Activated CD8-positive, alpha-beta memory T cell treated with anti-CD3 and anti-CD28 coated beads for 48 hours (primary cell): ENCODE data around the gene TMEM185B.
A peak's percentile ranks its signal among the peaks of the same experiment; 100 is the strongest.
"Not testable (repeated sequence)": the region's sequence is repeated elsewhere in the genome, so short reads cannot be mapped to it uniquely, and the experiment has no call there.

Experiments used
- DNase-seq, 3 experiments: peaks; one replicate each; pipeline ENCODE4 v3.0.0-alpha.2; 2020; ENCODE audit warnings: low read depth in 2 of 3, low spot score in 2 of 3

Gene TMEM185B

DNA sequence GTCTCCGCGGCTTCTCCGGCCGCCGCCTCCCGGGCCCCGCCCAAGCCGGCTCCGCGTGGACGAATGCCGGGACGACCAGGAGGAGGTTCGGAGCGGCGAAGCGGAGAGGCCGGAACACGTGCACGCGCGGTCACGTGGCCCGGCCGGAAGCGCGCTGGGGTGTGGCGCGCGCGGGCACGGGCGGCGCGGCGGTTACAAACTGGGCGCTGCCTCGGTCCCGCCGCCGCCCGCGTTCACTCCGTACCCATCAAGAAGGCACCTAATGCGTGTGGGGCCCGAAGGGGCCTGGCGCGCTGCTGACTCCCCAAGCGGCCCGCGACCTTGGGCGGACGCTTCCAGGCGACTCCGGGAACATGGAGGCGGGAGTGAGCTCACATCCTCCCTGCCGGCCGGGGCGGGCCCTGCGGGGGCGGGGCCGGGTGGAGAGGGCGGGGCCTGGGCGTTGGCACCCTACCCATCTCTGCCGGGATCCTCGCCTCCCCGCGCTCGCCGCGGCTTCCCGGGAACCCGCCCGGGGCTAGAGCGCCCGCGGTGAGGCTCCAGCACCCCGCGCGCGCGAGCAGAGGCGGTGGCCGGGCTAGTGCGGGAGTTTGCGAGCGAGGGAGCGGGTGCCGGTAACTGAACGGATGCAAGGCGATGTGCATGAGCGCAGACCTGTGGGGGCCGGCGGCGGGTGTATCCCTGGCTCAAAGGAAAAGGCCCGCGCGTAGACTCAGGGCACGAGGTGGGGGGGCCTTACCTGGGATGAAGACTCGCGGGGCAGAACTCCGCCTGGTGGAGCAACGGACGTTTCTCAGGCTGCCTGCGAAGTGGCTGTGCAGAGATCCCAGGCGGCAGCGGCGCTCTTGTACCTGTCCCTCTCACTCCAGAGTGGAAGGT is at the start of gene TMEM185B:
Gene TMEM185B, minus strand, starts transcription at position 367 of the 879 bp plus-strand sequence. CDS start 424 bp downstream, outside the sequence.
- peak; percentile 72 to 91 (median 75) for DNase-seq

- DNase-seq, result no peak
Measured at GRCh38 chr2:120271711-120272379, 48.6 kb upstream of the TMEM185B start.

- no peak for DNase-seq
Measured at GRCh38 chr2:120269816-120270215, 46.6 kb upstream of the TMEM185B start.

DNA sequence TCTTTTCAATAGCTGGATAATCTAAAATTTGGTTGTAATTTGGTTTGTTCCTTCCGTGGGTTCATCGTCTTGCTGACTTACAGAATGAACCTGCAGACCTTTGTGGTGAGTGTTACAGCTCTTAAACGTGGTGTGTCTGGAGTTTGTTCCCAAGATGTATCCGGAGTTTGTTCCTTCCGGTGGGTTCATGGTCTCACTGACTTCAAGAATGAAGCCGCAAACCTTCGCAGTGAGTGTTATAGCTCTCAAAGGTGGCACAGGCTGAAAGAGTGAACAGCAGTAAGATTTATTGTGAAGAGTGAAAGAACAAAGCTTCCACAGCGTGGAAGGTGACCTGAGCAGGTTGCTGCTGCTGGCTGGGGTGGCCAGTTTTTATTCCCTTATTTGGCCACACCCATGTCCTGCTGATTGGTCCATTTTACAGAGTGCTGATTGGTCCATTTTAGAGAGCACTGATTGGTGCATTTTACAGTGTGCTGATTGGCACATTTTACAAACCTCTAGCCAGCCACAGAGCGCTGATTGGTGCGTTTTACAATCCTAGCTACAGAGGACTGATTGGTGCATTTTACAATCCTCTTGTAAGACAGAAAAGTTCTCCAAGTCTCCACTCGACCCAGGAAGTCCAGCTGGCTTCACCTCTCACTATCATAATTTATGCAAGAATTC is 46.0 kb upstream of the TMEM185B start:
- no peak for DNase-seq

DNA sequence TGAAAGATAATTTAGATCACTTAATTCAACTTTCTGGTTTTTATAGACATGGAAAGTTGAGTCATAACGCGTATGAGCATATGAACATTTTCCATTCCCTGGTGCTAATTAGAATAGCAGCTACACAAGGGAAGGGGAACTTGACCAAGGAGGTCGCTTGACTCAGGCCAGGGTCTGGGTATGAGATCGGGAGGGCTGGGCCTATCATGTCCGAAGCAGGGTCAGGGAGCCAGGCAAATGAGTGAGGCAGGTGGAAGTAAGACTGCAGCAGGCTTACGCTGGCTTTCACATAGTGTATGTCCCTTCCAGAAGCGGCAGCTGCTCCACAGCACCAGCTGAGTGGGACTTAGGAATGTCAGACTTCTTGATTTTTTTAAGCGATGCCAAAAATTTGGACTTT is 44.1 kb upstream of the TMEM185B start:
- no peak for DNase-seq

DNA sequence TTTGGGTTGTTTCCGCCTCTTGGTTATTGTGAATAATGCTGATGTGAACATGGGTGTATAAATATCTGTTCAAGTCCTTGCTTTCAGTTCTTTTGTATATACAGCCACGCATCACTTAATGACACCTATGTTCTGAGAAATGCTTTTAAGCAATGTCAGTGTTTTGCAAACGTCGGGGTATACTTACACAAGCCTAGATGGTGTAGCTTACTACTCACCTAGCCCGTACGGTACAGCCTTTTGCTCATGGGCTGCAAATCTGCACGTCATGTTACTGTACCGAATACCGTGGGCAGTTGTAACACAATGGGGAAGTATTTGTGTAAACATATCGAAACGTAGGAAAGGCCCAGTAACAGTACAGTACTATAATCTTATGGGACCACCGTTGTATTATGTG is 41.8 kb upstream of the TMEM185B start:
- DNase-seq, result no peak

DNA sequence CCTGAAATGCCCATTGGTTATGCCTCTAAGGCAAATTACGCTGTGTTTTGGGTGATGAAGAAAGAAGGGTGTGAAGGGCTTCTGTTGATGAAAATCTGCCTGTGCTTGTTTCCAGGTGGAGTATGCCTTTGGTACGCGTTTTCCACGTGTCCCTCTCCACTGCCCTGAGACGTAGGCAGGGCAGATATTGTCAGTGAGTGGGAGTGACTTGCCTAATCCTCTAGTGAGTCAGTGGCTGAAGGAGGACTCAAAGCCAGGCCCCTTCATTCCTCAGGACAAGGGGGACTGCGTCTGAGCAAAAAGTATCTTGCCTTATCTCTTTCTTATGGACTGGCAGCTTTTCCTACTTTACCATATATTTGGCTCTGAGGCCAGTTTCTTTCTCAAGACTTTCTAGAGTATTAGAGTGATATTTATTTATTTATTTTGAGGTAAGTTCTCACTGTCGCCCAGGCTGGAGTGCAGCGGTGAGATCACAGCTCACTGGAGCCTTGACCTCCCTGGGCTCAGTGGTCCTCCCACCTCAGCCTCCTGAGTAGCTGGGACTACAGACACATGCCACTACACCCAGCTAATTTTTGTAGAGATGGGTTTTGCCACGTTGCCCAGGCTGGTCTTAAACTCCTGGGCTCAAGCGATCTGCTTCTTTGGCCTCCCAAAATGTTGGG is 39.7 kb upstream of the TMEM185B start:
- no peak for DNase-seq

DNA sequence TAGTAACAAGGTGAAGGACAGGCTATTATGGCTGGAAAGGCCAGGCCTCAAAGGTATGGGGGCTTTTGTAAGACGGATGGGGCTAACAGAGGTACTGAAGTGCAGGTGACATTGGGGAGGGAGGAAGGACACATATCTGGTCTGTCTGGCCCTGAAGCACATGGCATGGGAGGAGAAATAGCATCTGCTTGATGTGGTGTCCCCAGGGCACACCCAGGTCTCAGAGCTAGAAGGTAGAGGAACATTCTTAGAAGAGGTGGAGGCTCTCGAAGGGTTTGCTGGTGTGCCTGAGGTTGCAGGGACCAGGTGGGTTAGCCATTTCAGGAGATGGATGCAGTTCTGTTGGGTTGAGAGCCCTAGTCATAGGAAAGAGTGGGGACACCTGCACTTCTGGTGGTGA is 39.0 kb upstream of the TMEM185B start:
- DNase-seq, result no peak

GRCh38 chr2:120261387-120262006 is 38.3 kb upstream of the TMEM185B start:
- peak; percentile 14 to 31 (median 27) for DNase-seq

DNA sequence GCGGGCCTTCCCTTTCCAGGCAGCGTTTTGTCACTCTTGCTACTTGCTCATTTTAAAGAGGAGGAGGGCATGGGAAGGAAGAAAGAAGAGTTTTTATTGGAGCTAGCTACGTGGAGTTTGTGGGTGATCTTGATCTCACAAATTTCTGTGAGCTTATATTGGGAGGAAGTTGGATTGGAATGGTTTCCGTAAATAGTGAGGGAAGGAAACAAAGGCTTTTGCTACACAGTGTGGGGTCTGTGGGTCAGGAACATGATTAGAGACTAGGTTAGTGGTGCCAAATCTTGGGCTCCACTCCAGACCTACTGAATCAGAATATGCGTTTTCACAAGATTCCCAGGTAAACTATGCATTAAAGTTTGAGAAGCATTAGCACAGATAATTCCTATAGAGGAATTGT is 37.5 kb upstream of the TMEM185B start:
- DNase-seq, result no peak

DNA sequence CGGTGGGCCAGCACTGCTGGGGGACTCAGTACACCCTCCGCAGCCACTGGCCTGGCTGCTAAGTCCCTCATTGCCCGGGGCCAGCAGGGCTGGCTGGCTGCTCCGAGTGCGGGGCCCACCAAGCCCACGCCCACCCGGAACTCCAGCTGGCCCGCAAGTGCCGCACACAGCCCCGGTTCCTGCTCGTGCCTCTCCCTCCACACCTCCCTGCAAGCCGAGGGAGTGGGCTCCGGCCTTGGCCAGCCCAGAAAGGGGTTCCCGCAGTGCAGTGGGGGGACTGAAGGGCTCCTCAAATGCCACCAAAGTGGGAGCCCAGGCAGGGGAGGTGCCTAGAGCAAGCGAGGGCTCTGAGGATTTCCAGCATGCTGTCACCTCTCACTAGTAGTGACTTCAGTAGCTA is 36.7 kb upstream of the TMEM185B start:
- DNase-seq, result not testable (repeated sequence)

DNA sequence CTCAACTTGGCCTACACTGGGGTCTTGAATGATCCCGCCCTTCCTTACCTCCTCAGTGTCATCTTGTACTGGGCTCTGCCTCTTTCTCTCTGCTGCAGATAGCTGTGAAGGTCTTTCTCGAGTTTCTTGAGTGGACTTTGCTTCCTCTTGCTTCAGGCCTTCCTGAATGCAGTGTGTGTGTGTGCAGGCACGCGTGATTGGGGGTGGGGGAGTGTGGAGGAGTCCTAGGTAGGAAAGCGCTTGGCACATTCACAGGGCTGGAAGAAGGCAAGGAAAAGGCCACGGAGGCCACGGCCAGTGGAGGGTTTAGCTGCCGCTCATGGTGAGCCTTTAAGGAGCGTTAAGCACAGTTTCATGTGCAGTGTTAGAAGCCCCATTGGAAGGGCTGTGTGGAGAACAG is 35.0 kb upstream of the TMEM185B start:
- DNase-seq, result no peak

GRCh38 chr2:120257522-120257921 is 34.3 kb upstream of the TMEM185B start:
- no peak for DNase-seq

GRCh38 chr2:120256651-120257000 is 33.4 kb upstream of the TMEM185B start:
- DNase-seq, result no peak

DNA sequence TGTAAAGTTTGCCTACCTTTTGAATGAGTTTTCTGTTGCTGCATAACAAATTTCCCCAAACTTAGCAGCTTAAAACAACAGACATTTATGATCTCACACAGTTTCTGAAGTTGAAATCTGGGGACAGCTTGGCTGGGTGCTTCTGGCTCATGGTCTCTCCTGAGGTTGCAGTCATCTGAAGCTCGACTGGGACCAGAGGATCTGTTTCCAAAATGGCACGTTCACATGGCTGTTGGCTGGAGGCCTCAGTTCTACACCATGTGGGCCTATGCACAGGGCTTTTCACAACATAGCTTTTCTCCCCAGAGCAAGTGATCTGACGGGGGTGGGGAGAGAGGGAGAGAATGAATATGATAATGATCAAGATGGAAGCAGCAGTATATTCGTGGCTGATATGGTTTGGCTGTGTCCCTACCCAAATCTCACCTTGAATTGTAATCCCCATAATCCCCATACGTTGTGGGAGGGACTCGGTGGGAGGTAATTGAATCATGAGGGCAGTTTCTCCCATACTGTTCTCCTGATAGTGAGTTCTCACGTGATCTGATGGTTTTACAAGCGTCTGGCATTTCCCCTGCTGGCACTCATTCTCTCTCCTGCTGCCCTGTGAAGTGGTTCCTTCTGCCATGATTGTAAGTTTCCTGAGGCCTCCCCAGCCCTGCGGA is 32.9 kb upstream of the TMEM185B start:
- no peak for DNase-seq

DNA sequence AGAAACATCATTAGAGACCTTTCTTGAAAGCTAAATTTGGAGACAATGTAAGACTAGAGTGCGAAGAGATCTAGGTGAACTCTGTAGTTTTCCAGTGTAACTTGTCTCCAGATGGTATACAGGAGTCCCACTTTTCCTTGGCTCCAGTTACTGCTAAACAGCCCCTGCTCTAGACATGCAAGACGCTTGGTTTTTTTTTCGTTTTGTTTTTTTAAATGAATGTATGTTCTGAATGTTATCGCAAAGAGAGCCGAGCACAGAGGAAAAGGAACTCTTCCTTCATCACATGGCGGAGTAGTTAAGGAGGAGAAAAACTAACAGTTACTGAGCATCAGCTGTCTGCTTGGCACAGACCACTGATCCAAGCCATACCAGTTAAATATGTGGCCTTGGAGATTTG is 31.9 kb upstream of the TMEM185B start:
- no peak for DNase-seq

- no peak for DNase-seq
Measured at GRCh38 chr2:120254178-120254577, 31.0 kb upstream of the TMEM185B start.

DNA sequence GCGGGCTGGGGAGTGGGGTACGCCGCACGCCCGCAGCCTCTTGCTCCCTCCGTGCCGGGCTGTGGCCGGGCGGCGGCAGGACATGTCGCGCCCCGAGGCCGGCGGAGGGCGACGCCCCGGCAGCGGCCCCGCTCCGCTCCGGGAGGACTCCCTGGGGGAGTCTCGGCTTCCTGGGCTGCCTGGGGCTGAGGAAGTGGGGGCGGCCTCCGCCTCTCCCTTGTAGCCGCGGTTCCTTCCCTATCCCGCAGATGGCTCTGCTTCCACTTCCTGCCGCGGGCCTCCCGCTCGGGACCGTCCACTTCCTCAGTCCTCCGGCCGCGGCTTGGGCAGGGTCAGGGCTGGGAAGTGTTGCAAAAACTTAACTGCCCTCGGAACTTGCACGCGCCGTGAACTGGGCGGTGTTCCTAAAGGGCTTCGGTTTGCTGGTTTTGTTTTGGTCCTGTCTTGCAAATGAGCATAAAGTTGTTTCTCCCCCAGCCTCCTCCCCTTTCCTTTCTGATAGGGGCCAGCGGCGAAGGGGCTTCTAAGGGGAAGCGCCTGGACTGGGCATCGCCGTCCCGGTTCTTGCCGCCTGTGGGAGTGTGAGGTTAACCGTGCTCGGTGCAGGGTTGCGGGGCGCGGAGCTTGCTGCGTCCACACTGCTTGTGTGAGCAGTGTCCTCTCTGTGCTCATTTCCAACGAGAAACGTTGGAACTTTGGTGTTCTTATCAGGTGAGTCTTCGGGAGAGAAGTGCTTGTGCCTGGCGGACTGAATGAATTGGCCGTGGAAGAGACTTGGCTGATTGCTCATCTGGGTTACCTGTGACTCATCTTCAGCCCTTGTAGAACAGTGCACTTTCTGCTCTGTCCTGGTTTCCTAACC is 30.1 kb upstream of the TMEM185B start:
- no peak for DNase-seq

DNA sequence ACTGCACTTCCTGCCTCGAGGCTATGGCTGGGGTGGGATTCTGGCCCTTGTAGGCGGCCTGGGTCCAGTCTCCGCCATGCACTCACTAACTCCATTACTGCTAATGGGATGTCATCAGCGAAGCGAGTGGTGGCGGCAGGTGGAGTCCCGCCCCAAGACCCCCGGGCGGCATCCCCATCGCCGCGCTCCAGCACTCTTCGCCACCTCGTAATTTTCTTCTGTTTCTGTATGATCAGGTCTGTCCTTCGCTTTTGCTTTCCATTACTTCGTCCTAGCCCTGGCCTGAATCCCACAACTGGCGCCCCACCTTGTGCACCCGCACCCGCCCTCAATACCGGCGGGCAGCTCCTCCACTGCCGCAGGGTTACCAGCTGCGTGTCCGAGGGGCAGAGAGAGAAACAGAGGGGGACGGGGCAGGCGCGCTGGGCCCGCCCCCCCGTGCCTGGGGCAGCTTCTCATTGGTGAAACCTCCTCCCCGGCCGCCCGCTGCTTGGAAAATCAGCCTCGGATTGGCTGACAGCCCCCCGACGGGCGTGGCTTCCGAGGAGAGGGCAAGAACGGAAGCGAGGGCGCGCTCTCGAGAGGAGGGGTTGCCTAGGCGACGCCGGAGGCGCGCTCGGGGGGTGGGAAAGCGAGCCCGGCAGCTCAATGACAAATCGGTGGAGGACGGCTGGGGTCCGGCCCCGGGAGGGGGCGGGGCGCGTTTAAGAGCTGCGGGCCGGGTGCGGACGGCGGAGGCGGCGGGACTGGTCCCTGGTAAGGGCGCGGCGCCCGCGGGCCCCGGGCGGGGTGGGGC is 29.2 kb upstream of the TMEM185B start, which contains the start of gene RALB:
Gene RALB, plus strand, starts transcription at position 628 of the 796 bp plus-strand sequence. CDS start 25,813 bp downstream, outside the sequence.
- DNase-seq, result peak; percentile 93 to 98 (median 95)
